ENCODE data around the gene CATSPERD.
A peak's percentile ranks its signal among the peaks of the same experiment; 100 is the strongest.
"Not testable (repeated sequence)": the region's sequence is repeated elsewhere in the genome, so short reads cannot be mapped to it uniquely, and the experiment has no call there.

Gene CATSPERD

GRCh38 chr19:5697022-5697889 is 23.2 kb upstream of the CATSPERD start:
- H3K27ac ChIP-seq: no peak overlapping the region

DNA sequence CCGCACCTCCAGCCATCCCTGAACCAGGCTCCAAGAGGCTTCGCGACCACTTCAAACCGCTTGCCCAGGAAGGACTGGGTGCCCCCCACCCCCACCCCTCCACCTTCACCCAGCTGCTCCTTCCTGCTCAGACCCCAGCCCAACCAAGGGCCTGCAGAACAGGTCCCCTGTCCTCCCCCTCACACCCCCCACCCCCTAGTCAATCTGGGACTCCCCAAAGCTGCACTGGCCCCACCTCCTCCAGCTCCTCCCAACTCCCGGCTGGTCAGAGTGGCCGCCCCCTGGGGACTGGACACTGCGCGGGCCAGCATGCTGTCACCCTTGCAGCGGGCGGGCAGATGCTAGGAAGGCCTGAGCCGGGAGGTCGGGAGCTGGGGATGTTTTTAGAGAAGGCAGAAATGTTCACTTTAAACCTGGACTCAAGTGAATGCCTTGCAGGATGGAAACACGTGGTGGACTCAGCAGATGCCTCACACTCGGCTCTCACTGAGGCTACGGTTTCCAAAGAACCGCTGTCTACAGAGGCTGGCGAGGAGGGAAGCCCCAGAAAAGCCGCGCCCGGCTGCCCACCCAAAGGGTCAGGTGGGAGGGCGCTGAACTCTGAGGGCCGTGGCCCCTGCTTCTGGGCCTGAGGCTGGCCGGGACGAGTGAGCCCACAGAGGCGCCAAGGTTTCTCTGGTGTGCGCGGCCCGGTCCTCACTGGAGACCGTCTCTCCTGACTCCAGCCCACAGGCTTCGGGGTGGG is 22.4 kb upstream of the CATSPERD start:
- no peak overlapping the region for H3K27ac ChIP-seq
- no peak for DNase-seq (ENCODE audit: low read depth, low spot score)

More at GRCh38 chr19:5697022-5697889, 23.2 kb upstream of the CATSPERD start:
- DNase-seq (ENCODE audit: low read depth, low spot score): no peak

GRCh38 chr19:5698635-5699422 is 21.6 kb upstream of the CATSPERD start:
- H3K27ac ChIP-seq: no peak overlapping the region
- no peak for DNase-seq (ENCODE audit: low read depth, low spot score)

- no peak for DNase-seq (ENCODE audit: low read depth, low spot score)
- H3K27ac ChIP-seq: no peak overlapping the region
These were observed 19.9 kb upstream of the CATSPERD start for GRCh38 chr19:5700455-5701092.

- DNase-seq (ENCODE audit: low read depth, low spot score); H3K27ac ChIP-seq: not testable (repeated sequence)
These were observed 18.4 kb upstream of the CATSPERD start for GRCh38 chr19:5702053-5702410.

GRCh38 chr19:5703819-5704818 is 16.3 kb upstream of the CATSPERD start:
- no peak overlapping the region for H3K27ac ChIP-seq
- no peak for DNase-seq (ENCODE audit: low read depth, low spot score)

DNA sequence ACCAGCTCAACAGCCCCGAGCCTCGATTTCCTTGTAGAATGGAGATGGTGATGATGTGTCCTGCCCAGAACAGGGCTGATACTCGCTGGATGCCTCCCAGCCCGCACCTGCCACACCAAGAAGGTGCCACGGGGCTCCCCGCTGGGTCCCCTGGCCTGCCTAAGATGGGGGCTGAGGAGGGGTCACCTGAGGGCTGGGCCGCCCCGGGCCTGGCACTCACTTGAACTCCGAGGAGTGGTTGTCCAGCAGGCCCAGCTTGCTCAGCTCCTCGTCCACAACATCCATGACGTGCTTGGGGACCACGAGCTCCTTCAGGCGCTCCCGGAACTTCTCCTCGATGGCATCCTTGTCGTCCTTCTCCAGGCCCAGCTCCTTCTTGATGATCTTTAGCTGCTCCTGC is 14.9 kb upstream of the CATSPERD start:
- no peak overlapping the region for H3K27ac ChIP-seq
- no peak for DNase-seq (ENCODE audit: low read depth, low spot score)

DNA sequence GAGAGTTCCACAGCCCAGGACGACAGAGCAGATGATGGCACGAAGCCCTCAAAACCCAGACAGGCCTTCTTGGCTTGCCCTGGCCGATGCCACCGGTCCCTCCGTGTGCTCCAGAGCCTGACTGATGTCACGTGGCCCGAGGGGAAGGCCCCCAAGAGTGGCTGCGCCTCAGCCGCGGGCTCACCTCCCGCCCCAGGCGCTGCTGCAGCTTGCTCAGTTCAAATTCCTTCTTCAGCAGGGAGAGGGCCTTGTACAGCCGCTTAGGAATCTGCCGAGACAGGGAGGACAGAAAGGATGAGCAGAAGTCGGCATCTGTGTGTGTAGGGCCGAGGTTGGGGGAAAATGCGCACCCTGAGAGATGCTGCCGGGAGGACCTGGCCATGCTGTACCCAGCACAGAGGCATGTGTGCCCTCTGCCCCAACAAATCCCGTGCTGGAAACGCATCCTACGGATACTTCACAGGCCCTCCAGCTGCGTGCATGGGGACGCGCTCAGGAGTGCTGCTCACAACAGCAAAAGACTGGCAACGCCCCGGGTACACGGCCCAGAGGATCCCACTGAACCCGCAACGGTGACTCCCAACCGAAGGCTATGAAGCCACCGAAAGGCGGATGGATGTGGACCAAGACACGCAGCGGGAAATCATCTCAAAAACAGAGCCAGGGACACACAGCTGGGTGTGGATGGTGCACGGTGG is 13.4 kb upstream of the CATSPERD start:
- no peak overlapping the region for H3K27ac ChIP-seq
- no peak for DNase-seq (ENCODE audit: low read depth, low spot score)

DNA sequence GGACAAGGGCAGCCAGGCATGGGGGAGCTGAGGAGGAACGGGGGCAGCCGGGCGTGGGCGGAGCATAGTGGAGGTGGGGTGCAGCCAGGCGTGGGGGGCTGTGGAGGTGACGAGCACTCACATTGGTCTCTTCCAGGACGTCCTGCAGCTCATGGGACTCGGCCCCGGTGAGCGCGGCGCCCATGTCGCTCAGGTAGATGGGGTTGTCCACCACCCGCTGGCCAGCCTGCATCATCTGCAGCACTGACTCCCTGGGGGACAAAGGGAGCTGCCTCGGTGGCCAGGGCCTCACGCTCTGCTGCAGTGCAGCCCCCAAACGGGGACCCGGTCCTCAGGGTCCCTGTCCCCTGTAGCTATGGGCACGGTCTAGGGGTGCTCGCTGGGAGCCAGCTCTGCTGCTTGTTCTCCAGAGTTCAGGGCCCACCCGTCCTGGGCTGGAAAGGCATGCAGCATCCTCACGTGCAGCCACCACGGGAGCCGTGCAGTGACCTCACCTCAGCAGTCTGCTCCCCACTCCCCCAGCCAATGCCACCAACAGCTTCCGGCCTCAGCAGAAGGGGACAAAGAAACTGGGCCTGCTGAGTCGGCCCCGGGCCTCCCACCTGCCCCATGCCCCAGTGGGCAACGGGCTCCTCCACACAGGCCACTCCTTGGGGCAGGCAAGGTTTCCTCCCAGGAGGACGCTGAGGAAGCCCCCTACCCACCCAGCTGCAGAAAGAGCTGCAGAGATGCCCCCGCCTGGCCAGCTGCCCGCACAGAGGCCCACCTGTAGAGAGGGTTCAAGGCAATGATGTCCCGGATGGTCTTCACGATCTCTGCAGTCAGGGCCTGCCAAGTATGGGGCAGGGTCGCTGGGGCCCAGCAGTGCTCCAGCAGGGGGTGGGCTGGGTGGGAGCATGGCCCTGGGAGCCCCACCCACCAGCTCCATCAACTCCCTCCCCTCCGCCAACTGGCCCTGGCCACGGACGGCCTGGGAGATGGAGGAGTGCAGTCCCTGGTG is 12.6 kb upstream of the CATSPERD start:
- no peak for DNase-seq (ENCODE audit: low read depth, low spot score)
- H3K27ac ChIP-seq: no peak overlapping the region

DNA sequence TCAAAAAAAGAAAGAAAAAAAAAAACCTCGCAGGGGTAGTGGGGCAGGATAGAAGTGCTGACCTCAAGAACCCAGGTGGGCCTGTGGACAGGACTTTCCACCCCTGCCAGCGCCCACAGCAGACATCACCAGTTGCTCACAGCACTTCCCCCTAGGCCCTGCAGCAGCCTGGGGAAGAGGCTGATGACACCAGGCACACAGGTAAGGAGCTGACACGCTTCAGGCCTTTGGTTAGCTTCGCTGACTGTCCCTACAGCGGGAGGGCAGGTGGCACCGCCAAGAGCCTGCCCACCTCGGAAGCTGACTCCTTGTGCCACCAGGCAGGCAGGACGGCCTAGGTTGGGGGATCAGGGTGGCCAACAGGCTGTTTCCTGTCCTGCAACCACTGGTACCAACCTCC is 9.4 kb upstream of the CATSPERD start:
- no peak overlapping the region for H3K27ac ChIP-seq
- no peak for DNase-seq (ENCODE audit: low read depth, low spot score)

GRCh38 chr19:5711713-5712161 is 8.7 kb upstream of the CATSPERD start:
- DNase-seq (ENCODE audit: low read depth, low spot score): no peak
- no peak overlapping the region for H3K27ac ChIP-seq

- H3K27ac ChIP-seq: no peak overlapping the region
- DNase-seq (ENCODE audit: low read depth, low spot score): no peak
These were observed 7.2 kb upstream of the CATSPERD start for GRCh38 chr19:5713228-5713627.

DNA sequence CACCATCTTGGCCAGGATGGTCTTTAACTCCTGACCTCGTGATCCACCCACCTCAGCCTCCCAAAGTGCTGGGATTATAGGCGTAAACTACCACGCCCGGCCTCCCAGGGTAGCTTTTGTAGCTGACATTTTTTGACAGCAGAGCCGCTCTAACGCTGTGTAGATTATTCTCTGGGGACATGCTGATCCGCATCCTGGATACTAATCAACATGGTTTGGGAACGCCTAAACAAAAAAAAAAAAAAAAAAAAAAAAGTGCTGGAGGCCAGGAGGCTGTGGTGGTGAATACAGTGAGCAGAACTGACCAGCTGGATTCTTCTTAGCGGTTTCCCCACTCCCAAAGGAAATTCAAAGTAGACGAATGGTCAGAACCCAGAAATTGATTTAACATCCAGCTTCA is 5.6 kb upstream of the CATSPERD start:
- no peak for DNase-seq (ENCODE audit: low read depth, low spot score)
- no peak overlapping the region for H3K27ac ChIP-seq

DNA sequence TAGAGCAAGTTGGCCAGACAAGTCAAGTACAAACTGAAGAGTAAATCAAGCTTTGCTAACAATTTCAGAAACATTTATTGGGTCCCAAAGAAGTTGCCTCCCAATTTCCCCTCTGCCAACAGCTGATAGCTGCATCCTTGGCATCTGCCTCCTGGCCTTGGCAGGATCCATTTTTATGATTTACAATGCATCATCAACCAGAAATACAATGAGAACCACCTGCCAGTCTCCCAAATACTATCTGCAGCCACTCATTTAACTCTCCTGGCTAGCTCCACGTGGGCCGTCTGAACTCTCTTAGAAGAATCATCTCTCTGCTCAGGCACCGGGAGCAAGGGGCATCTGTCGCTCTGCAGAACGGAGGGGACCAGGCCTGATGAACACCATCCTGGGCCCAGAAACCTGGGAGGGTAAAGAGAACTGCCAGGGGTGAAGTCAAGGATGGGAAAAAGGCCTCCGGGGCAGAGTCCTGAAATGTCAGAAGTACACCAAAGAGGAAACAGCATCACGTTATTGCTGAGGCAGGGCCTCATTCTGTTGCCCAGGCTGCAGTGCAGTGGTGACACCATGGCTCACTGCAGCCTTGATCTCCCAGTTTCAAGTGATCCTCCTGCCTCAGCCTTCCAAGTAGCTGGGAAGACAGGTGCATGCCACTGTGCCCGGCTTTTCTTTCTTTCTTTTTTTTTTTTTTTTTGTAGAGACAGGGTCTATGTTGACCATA is 3.1 kb upstream of the CATSPERD start:
- no peak for DNase-seq (ENCODE audit: low read depth, low spot score)
- peak overlapping the region; percentile 99 for H3K27ac ChIP-seq

DNA sequence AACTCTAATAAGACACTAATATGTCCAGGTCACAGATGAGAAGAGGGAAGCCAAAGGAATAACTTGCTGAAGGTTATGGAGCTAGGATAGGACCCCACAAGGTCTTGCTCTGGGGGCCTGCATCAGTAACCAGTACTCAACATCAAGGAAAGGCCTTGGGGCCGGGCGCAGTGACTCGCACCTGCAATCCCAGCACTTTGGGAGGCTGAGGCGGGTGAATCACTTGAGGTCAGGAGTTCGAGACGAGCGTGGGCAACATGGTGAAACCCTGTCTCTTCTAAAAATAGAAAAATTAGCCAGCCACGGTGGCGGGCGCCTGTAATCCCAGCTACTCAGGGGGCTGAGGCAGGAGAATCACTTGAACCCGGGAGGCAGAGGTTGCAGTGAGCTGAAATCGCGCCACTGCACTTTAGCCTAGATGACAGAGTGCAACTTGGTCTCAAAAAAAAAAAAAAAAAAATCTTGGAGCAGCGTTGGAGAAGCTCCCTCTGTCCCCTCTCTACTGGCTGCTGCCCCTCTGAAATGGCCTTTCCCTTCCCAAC is 2.3 kb upstream of the CATSPERD start:
- no peak for DNase-seq (ENCODE audit: low read depth, low spot score)
- H3K27ac ChIP-seq: peak overlapping the region; percentile 99

GRCh38 chr19:5718579-5719273 is 1.7 kb upstream of the CATSPERD start:
- no peak for DNase-seq (ENCODE audit: low read depth, low spot score)
- H3K27ac ChIP-seq: peak overlapping the region; percentile 99
